ENCODE data around the gene PLEKHH3.

The PLEKHH3 gene

DNA sequence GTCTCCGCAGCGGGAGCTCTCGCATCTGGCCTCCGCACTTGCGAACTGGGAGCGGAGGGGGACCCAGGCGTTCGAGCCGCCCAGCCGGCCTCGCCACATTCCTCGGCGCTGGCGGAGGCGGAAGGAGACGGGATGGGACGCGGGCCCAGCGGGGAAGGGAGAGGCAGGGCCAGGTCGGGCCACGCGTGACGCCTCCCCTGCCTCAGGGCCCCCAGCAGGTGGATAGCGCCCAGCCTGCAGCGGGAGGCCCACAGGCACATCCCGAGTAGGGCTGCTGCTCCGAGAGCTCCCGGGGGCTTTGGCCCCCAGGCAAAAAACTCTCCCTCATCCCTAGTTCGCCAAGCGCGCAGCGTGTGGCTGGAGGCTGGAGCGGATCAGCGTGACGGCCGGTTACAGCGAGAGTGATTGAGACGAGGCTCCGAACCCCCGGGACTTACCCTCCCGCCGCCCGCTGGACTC lies 800 bp downstream of the PLEKHH3 start:
- H3K36me3 ChIP-seq (ENCODE audit: insufficient read depth, low read length), result 0 out of 2 replicates have a peak, but pooled peaks cover 3% of the 10 kb centered on the region
- peaks cover 11% of the 10 kb centered on the region for H4K20me1 ChIP-seq (ENCODE audit: insufficient read depth, low read length)
- H3K79me2 ChIP-seq (ENCODE audit: insufficient read depth, low read length), result no peaks in the 10 kb centered on the region
- DNase-seq (peak; percentile 28), ATAC-seq (ENCODE audit: insufficient read depth, low read depth) (no peak)
- H3K4me3 ChIP-seq (ENCODE audit: low read depth in 1 of 2, low read length in 2 of 2), result peak overlapping the region; percentile 30 to 64; a peak in 3 of 4 replicates
- H3K27ac ChIP-seq (ENCODE audit: low read length), result peak overlapping the region; percentile 19; the same call in 1 of the 2 replicates
- TF ChIP-seq EZH2 (IDR thresholded peaks at IDR 0.05; ENCODE audit: borderline replicate concordance, low read depth, low read length, severe bottlenecking), result peak; percentile 88
- TF ChIP-seq, protein P1, sequence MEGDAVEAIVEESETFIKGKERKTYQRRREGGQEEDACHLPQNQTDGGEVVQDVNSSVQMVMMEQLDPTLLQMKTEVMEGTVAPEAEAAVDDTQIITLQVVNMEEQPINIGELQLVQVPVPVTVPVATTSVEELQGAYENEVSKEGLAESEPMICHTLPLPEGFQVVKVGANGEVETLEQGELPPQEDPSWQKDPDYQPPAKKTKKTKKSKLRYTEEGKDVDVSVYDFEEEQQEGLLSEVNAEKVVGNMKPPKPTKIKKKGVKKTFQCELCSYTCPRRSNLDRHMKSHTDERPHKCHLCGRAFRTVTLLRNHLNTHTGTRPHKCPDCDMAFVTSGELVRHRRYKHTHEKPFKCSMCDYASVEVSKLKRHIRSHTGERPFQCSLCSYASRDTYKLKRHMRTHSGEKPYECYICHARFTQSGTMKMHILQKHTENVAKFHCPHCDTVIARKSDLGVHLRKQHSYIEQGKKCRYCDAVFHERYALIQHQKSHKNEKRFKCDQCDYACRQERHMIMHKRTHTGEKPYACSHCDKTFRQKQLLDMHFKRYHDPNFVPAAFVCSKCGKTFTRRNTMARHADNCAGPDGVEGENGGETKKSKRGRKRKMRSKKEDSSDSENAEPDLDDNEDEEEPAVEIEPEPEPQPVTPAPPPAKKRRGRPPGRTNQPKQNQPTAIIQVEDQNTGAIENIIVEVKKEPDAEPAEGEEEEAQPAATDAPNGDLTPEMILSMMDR (IDR thresholded peaks at IDR 0.05; ENCODE audit: borderline replicate concordance, extremely low read depth, low read length, poor library complexity, severe bottlenecking), result no peak
- H3K9me3 ChIP-seq (ENCODE audit: insufficient read depth, low read length, severe bottlenecking), result no peaks in the 10 kb centered on the region
- peak overlapping the region; percentile 61 for H2AFZ ChIP-seq (ENCODE audit: low read depth, low read length)
- peak overlapping the region; percentile 55 for H3K9ac ChIP-seq (ENCODE audit: low read depth, low read length)
- peak overlapping the region; percentile 97 for H3K4me2 ChIP-seq (ENCODE audit: insufficient read depth, low read length)
- H3K27me3 ChIP-seq (ENCODE audit: insufficient read depth, low read length, poor library complexity), result peaks cover 12% of the 10 kb centered on the region
- peaks cover 55% of the 10 kb centered on the region for H3K4me1 ChIP-seq (ENCODE audit: insufficient read depth, low read length)

DNA sequence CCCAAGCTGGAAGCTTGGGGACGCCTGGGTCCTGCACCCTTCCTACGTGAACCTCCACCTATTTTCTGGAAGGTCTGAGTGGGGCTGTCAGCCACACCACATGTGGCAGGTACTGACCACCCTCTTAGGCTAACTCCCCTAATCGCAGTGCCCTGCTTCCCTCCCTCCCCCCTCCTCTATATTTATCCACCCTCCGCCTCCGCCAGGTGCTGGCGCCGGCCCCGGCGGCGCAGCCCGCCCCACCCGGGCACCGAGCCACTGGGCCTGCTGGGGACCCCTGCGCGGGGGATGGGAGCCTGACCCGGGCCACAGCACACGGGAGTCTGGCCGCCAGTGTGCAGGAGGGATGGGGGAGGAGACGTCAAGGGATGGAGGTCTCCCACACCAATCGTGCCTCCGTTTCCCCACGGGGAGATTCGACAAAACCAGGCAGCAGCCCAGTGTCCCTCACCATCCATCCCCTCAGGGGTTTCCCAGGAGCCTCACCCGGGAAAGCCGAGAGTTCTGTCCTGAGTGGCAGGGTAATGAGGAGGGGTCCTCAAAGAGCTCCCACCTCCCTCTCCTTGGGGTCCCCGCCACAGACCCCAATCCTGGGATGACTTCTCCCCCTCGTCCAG lies 1.3 kb downstream of the PLEKHH3 start:
- no peaks in the 10 kb centered on the region for H3K79me2 ChIP-seq (ENCODE audit: insufficient read depth, low read length)
- peak overlapping the region; percentile 30 to 64; a peak in 3 of 4 replicates for H3K4me3 ChIP-seq (ENCODE audit: low read depth in 1 of 2, low read length in 2 of 2)
- H3K4me1 ChIP-seq (ENCODE audit: insufficient read depth, low read length), result peaks cover 52% of the 10 kb centered on the region
- DNase-seq (no peak), ATAC-seq (ENCODE audit: insufficient read depth, low read depth) (no peak)
- H3K4me2 ChIP-seq (ENCODE audit: insufficient read depth, low read length), result peak overlapping the region; percentile 97
- peaks cover 12% of the 10 kb centered on the region for H3K27me3 ChIP-seq (ENCODE audit: insufficient read depth, low read length, poor library complexity)
- H3K27ac ChIP-seq (ENCODE audit: low read length), result no peak overlapping the region
- peak overlapping the region; percentile 55 for H3K9ac ChIP-seq (ENCODE audit: low read depth, low read length)
- H3K36me3 ChIP-seq (ENCODE audit: insufficient read depth, low read length), result peaks cover 6% of the 10 kb centered on the region; the same call in 1 of the 2 replicates
- no peak for TF ChIP-seq EZH2 (IDR thresholded peaks at IDR 0.05; ENCODE audit: borderline replicate concordance, low read depth, low read length, severe bottlenecking)
- TF ChIP-seq, protein P1 (IDR thresholded peaks at IDR 0.05; ENCODE audit: borderline replicate concordance, extremely low read depth, low read length, poor library complexity, severe bottlenecking), result no peak
- no peaks in the 10 kb centered on the region for H3K9me3 ChIP-seq (ENCODE audit: insufficient read depth, low read length, severe bottlenecking)
- H2AFZ ChIP-seq (ENCODE audit: low read depth, low read length), result no peak overlapping the region
- H4K20me1 ChIP-seq (ENCODE audit: insufficient read depth, low read length), result peaks cover 11% of the 10 kb centered on the region

DNA sequence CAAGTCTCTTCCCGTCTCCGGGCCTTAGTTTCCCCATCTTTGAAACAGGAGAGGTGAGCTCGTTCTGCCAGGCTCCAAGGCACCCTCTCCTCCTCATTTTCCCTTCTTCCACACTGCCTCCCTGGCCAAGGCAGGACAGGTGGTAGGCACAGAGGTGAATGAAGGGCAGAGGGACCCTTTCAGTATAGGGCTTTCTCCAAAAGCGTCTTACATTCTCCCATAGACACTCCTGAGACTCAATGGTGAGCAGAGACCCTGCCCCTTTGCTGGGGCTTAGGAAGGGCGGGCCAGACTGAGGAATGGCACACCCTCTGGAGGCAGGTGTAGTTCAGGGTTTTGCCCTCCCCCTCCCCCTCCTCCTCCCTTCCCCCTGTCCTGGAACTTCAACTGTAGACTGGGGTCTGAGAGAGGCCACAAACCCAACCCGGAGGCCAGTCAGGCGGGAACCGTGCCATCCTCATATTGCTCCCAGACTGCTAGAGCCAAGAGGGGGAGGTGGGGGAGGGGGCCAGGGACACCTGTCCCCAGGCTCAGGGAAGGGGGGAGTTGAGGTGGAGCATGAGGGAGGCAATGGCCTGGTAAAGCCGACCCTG lies 1.9 kb downstream of the PLEKHH3 start:
- no peaks in the 10 kb centered on the region for H3K79me2 ChIP-seq (ENCODE audit: insufficient read depth, low read length)
- peak overlapping the region; percentile 55; the same call in 1 of the 2 replicates for H3K9ac ChIP-seq (ENCODE audit: low read depth, low read length)
- peaks cover 46% of the 10 kb centered on the region for H3K4me1 ChIP-seq (ENCODE audit: insufficient read depth, low read length)
- H2AFZ ChIP-seq (ENCODE audit: low read depth, low read length), result no peak overlapping the region
- H3K4me3 ChIP-seq (ENCODE audit: low read depth in 1 of 2, low read length in 2 of 2), result peak overlapping the region in 1 of 2 experiments; percentile 64; a peak in 1 of 4 replicates
- H4K20me1 ChIP-seq (ENCODE audit: insufficient read depth, low read length), result peaks cover 11% of the 10 kb centered on the region
- H3K9me3 ChIP-seq (ENCODE audit: insufficient read depth, low read length, severe bottlenecking), result no peaks in the 10 kb centered on the region
- H3K4me2 ChIP-seq (ENCODE audit: insufficient read depth, low read length), result peak overlapping the region; percentile 97
- peaks cover 8% of the 10 kb centered on the region; the same call in 1 of the 2 replicates for H3K36me3 ChIP-seq (ENCODE audit: insufficient read depth, low read length)
- TF ChIP-seq, protein P1 (IDR thresholded peaks at IDR 0.05; ENCODE audit: borderline replicate concordance, extremely low read depth, low read length, poor library complexity, severe bottlenecking), result no peak
- TF ChIP-seq EZH2 (IDR thresholded peaks at IDR 0.05; ENCODE audit: borderline replicate concordance, low read depth, low read length, severe bottlenecking), result no peak
- H3K27me3 ChIP-seq (ENCODE audit: insufficient read depth, low read length, poor library complexity), result peaks cover 12% of the 10 kb centered on the region
- no peak for ATAC-seq (ENCODE audit: insufficient read depth, low read depth)
- no peak overlapping the region for H3K27ac ChIP-seq (ENCODE audit: low read length)
- DNase-seq, result no peak

Measured in DND-41 (cell line).